GM21526 (cell line): ENCODE measurements around the gene HELQ.
"Not testable (repeated sequence)": the region's sequence is repeated elsewhere in the genome, so short reads cannot be mapped to it uniquely, and the experiment has no call there.

Experiments used
- ATAC-seq: cut with Tn5 transposase; IDR thresholded peaks from one replicate; pipeline ENCODE4 v1.9.1; 2021; ENCODE audit warnings: moderate library complexity; ENCODE audit not compliant: unreplicated experiment, low FRiP score

HELQ gene

DNA sequence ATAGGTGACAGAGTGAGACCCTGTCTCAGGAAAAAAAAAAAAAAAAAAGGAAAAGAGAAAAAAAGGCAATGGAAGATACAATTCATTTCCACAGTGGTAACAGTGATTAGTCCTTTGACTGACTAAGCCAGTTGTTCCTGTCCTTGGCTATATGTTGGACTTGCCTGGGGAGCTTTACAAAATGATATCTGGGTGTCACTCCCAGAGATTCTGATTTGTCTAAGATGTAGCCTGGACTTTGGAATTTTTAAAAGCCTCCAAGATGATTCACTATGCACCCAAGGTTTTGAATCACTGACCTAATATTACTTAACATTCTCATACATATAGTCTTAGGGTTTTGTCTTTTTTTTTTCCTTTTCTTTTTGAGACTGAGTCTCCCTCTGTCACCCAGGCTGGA, 16.9 kb downstream of the HELQ start:
- no peak for ATAC-seq

DNA sequence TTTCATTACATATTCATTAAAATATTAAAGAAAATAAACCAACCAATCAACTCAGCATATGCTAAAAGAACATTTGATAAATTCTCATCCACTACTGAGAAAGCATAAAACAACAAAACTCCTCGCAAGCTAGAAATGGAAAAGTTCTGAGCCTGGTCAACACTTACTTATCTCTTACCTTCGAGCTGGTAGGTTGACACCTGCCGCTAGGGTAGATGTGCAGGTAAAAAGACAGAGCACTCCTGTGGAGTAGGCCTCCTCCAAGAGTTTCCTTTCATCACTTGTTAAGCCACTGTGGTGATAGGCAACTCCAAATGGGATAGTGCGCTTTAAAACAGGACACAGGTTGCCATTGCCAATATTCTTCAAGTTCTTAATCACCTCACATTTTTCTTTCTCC, 18.9 kb downstream of the HELQ start:
- ATAC-seq, result no peak

DNA sequence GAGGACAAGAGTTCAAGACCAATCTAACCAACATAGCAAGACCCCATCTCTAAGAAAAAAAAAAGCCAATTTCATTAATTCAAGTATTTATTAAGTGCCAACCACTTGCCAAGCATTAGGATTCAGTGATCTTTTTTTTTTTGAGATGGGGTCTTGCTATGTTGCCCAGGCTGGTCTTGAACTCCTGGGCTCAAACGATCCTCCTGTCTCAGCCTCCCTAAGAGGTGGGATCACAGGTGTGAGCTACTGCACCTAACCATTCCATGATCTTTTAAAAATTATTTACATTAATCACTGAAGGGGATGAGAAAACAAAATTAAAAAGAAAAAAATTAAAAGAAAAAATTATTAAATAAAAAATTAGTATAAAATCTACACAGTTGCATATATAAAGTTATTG, 24.4 kb downstream of the HELQ start:
- no peak for ATAC-seq

DNA sequence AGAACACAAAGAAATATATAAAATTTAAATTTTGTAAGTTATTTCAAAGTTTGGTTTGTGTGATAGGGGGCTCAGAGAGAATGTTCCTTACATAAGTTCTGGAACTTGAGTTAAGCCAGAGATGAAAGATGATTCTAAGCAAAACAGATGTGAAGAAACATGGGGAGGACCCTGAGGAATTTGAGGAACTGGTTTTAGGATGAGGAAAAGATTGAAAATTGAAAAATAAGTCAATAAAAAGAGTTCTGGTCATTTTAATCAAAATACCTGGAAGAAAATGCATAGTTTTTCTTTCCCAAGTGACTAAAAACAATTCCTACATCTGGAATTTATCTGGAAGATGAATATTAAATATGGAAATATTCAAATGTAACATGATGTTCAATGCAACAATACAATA, 37.4 kb downstream of the HELQ start:
- no peak for ATAC-seq

DNA sequence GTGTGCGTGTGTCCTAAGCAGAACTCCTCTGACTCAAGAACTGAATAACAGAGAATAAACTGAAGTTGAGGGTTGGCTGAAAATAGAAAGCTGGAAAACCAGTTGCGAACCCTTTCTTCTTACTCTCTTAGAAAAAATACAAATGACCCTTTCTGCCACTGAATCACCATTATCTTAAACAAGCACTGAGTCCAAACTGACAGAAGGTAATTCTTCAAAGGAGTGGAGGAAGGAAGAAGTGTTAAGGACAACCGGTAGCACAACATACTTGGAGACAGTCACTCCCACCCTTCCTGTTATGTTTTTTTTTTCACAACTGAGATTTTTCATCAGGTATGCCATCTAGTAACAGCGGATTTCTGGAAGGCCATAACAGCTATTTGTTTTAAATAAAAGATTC, 38.1 kb downstream of the HELQ start:
- no peak for ATAC-seq

DNA sequence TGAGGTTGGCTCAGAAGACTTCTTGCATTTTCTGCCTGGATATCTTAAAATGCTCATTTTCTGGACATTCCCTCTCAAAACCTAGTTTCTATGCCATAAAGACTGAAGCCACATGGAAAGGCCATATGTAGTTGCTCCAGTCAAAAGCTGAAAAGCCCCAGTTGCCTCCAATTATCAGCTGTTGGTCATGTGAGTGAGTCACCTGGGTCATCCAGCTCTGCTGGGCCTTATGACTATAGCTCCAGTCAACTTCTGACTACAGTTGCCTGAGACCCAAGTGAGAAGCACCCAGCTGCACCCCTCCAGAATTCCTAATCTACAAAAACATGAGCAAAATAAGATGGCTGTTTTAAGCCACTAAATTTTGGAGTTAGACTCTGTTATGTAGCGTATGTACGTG, 41.9 kb downstream of the HELQ start:
- no peak for ATAC-seq

DNA sequence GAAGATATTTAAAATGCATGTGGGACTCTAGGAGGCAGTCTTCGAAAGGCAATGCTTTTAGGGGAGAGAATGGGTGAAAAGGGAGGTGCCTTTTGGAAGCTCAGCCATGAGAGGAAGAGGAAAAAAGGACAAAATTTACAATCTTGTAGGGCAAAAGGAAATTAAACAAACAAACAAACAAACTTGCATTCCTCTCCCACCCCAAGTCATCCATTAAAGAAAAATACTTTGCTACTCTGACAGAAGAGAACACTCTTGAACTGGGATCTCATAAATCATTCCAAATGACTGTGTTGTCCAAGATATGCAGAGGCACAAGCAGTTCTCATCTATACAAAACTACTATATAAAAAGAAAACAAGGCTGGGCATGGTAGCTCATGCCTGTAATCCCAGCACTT, 46.7 kb downstream of the HELQ start:
- no peak for ATAC-seq

DNA sequence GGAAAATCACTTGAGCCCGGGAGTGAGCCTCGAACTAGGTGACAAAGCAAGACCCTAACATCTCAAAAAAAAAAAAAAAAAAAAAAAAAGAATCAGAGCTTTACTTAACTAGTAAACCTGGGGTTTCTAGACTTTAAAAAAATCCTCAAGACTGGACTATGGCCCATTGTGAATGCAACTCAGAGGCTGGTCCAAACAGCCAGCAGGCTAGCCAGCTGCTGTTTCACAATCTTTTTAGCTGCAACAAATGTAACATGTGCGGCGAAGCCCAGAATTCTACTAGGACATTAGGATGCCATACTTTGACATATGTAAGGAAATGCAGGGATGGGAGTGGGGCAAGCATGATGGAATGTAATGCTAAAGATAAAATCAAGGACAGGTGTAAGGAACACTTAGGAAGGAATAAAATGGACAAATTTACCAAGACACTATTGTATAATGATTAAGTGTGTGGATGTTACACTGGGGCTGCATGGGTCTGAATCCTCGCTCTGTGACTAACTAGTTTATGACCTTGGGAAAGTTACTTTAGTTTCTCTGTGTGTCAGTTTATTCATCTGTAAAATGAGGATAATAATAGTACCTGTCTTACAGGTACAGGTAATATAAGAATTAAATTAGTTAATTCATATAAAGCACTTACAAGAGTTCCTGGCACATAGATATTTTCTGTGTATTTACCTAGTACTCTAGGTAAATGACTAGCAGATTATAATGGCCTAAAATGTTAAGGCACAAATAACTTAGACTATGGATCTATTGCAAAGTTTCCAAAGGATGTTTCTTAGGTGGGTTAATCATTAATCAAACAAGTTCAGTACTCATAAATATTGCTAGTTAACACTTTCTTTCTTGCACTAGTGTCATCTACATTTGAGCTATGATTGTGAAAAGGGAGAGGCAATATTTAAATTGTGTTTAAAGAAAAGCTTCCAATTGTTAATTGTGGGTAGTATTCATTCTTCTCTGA, 49.5 kb downstream of the HELQ start:
- no peak for ATAC-seq

DNA sequence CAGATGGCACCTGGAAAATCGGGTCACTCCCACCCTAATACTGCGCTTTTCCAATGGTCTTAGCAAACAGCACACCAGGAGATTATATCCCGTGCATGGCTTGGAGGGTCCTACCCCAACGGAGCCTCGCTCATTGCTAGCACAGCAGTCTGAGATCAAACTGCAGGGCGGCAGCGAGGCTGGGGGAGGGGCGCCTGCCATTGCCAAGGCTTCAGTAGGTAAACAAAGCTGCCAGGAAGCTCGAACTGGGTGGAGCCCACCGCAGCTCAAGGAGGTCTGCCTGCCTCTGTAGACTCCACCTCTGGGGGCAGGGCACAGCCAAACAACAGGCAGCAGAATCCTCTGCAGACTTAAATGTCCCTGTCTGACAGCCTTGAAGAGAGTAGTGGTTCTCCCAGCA, 57.5 kb downstream of the HELQ start:
- ATAC-seq, result not testable (repeated sequence)

DNA sequence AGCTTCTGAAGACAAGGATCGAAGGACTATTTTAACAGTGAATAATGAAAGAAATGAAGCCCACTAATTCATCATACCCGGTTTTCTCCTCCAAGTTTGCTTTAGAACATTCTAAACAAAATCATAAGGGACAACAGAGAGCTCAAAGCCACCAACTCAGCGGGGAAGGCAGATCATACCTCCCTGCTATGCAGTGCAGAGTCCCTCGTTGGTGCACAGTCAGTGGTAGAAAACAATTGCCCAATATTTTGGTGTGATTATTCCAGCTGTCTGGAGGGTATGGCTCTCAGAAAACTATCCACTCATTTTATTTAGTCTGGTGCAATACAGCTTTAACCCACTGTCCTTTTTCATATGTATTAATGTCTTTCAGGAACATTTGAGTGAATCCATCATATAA, 61.7 kb downstream of the HELQ start:
- no peak for ATAC-seq

DNA sequence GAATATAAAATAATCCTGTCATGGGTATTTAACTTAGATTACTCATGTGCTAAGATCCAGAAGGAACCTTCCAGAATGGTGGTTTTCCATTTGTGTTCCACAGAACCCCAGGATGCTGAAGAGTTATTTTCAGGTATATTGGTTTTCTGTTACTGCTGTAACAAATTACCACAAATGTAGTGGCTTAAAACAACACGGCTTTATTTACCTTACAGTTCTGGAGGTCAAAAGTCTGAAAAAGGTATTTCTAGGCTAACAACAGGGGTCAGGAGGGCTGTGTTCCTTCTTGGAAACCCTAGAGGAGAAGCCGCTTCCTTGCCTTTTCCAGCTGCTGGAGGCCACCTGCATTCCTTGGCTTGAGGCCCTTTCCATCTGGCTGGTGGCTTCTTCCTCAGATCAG, 63.1 kb downstream of the HELQ start:
- no peak for ATAC-seq

DNA sequence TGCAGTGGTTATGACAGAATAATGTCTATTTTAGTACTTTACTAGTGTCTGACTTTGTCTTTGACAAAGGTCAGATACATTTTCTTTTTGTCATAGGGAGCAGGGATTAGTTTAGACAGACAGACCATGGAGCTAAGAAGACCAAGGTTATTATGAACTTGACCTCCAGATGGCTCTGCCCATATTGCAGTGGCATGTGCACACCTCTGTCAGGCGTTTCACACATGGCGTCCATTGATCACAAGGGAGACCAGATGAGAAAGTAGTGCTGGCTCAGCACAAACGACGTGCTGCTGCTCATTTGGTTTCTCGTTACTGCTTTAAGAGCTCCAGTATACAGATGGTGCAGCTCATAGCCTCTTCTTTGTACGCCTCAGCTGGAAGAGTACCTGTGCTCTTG, 64.7 kb downstream of the HELQ start:
- no peak for ATAC-seq

DNA sequence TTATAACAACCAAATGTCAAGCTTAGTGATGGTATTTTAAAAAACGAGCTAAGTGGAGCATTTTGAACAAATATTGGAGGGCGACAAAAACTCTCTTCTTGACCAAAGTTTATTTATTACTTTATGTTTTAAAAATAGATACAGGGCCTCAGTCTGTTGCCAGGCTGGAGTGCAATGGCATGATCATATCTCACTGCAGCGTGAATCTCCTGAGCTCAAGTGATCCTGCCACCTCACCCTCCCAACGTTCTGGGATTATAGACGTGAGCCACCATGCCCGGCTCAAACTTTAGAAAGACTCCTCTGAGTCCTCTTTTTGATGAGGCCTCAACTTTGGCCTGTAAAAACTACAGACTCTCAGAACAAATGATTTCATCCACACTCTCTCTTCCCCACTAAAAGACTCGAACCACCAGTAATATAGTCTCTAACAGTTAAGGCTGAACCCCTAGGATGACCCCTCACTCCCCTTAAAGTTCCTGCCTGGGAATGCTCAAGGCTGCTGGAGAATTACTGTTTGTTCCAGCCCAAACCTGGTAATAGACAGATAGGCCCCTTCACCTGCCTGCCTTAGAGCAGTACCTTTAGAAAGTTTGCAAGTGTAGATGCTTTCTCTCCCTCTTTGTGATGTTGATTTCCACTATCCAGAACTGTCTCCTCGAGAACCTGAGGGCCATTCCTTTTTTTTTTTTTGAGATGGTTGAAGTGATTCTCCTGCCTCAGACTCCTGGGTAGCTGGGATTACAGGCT, 65.7 kb downstream of the HELQ start:
- ATAC-seq, result no peak

DNA sequence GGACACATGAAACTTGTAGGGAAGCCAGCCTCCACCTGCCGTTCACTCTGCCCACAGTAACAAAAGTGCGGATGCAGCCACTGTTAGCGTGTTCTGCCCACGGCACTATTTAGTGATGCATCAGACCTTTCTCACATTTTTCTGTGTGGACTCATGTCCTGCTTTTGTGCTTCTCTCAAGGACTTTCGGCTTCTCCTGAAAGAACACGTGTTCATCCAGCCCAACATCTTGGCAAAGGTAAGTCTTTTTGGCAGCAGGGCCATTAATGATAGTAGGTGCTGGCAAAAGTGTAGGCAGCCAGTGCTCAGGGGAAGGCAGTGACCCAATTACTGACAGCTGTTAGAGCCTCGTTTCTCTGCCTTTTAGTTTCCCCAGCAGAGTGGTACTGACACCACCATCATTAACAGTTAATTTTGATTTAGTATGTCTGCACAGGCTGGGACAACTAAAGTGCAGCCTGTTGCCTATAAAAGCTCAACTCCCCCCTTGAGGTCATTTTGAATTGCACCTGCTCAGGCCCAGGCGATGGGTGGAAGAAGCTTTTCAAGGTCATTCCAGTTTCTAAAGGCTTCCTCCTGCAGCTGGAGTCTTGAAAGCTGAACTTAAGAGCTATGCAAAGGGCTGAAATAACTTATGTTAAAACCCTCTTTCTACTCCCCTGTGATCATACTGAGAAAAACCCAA, 66.4 kb downstream of the HELQ start:
- ATAC-seq, result no peak

DNA sequence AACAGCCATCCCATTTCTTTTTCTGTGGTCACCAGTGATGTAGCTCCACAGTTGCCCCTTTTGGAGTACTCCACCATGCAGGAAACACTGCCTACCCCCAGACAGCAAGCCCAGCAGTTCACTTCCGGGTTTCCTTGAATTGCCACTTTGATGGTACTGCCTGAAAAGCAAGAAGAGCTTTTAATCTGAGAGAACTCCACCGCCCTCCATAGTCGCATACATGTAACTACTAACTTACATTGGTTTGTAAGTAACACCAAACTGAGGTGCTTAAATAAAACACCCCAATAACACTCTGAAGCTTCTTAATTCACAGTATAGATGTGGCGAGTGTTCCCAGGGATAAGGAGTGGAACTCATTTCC, 67.3 kb downstream of the HELQ start:
- ATAC-seq, result no peak

DNA sequence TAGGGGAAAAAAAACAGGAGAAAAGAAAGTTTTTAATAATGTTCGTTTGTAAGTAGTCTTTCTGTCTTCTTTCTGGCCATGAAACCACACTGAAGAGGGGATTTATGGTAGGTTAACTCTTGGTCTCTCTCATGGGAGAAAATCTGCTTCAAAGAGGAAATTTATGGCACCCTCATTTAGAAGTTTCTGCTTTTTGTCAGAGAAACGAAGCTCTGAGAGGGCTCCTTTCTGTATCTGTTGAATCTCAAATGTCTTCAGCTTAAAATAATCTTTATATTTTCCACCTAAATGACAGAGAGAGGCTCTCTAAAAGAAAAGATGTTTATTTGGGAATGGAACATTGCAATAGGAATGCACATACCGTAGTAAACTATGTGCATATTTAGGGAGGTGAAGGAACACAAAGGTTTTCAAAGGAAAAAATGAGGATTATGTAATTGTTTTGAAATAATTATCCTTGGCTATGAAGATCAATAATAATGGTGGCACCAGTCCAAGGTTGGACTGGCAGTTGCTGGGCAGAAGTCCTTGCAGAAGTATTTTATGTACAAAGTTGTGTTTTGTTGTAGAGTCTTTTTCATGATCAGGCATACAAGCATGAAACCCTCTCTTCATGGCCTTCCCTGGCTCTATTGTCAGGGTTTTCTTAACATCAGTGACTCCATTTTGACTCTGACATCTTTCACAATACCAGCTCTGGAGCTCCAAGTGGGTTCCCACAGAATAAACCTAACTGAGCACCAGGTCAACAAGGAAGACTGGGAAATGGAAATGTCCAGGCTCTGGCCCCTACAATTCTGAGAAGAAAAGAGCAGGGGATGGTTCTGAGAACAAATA, 67.9 kb downstream of the HELQ start:
- ATAC-seq, result no peak

DNA sequence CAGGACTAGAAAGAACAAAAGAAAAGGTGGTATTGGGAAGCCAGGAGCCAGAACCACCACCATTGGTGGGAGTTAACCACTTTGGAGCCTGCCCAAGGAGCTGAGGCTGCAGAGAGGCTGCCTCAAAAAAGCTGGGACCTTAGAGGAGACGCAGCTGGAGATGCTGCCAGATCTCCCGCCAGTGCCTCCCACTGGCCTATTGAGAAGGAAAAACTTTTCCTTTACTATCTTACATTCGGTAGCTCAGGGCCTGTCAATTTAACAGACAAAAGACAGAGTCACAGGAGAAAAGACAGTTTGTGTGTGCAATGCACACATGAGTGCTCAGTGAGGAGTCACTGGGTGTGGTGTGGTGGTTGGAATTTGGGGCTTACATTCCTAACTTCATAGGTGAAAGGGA, 68.6 kb downstream of the HELQ start:
- no peak for ATAC-seq

DNA sequence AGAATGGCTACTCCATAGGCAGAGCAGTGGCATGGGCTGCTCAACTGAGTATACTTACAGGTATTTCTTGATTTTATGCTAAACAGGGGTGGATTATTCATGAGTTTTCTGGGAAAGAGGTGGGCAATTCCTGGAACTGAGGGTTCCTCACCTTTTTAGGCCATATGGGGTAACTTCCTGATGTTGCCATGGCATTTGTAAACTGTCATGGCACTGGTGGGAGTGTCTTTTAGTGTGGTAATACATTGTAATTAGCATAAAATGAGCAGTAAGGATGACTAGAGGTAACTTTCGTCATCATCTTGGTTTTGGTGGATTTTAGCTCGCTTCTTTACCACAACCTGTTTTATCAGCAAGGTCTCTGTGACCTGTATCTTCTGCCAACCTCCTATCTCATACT, 72.8 kb downstream of the HELQ start:
- ATAC-seq, result no peak

DNA sequence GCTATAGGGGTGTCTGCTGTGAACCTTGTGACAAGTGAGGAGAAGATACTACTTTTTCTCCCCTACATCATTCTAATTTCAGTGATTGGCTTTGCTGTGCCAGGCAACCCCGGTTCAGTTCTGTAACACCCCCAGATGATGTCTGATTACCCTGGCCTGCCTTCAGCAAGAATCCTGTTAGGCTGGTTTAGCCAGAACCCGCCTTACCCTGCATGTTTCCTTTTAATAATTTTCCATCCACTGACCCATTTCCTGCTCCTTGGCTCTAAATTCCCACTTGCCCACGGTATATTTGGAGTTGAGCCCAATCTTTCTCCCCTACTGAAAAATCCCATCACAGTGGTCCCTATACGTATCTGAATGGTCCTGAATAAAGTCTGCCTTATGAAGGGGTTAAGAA, 74.5 kb downstream of the HELQ start:
- ATAC-seq, result no peak

DNA sequence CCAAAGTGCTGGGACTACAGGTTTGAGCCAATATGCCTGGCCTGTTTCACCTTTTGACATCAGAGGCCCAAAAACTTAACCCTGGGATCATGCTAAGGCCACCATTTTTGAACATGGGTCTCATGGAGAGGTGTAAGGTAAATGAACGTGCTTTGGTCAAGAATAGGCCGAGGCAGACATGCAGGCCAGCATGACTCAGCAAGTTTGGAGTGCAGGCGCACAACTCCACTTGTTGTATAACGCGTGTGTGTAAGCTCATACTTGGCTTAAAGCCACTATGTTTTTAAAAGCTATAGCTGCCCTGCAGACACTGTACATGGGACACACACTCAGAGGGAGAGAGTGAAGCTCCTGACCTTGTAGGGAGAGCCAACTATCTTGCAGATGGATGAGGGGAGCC, 77.2 kb downstream of the HELQ start:
- no peak for ATAC-seq

DNA sequence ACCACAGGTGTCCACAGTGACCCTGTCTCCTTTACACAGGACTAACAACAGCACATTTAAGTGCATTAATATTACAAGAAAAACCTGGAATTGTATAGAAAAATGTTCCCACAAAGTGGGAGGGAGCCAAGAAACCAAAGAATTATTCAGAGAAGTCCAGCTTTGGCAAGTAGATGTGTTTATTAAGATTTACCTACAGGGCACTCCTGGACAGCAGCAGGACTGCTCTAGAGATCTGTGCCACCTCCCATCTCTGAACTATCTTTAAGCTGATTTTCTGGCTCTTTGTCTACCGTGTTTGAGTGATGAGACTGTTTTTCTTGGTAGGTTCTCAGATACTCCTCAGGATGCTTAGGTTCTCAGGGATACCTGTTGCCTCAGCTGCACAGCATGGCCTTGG, 82.7 kb downstream of the HELQ start:
- ATAC-seq, result no peak
